SHP77 treated with DMSO at 0.1 percent for 48 hours (cell line): Measurements from ENCODE around the gene CCNK.

Source experiments
- DNase-seq: peaks from one replicate; lab custom pipeline; 2025; lab: John Stamatoyannopoulos, UW

Gene CCNK

GRCh38 chr14:99466758-99467157 lies 14.5 kb upstream of the CCNK start:
- no peak for DNase-seq

DNA sequence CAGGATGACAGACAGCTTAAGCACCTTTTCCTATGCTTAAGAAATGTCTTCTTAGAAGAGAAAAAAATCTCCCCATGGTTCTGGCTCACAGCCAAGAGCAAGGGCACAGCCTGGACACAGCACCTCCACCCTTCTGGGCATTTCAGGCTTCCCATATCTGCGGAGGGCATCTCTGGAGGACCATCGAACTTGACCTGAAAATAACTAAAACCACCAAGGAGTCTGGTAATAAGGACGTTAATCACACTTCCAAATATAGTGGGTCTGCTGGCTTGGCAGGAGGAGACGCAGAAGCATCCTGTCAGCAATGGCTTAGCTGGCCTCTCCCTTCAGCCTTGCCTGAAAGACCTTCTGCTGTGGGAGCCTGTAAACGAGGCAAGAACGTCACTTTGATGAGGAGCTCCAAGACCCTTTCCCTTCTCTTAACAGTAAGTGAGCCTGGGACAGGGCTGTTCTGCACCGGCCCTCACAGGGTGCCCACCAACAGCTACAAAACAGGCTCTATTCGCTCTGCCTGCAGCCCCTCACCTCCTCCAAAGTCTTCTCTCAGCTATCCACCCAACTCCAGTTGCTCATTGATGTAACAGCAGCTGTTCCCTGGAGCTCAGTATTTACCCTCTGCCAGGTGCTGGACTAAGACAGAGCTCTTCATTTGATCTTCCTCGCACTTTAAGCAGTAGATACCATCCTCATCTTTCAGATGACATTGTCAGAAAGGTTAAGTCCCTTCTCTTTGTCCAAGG lies 13.7 kb upstream of the CCNK start:
- peak; percentile 32 for DNase-seq

DNA sequence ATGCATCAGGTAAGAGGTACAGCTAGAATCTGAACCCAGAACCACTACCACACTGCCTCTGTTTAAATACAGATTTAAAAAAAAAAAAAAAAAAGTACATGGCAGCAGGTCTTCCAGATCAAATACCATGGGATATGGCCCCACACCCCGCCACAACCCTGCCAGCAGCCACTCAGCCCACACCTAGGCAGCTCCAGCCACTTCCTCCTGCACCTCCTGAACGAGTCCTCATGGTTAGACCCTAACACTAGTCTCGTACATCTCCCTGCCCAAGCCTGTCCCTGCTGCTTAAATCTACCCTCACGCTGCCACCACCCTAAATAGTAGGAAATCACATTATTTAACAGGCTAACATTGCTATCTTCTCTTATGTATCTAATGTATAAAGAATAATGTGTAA lies 13.1 kb upstream of the CCNK start:
- DNase-seq: peak; percentile 32

GRCh38 chr14:99468836-99469592 lies 12.2 kb upstream of the CCNK start:
- no peak for DNase-seq

GRCh38 chr14:99471731-99472130 lies 9.5 kb upstream of the CCNK start:
- no peak for DNase-seq

GRCh38 chr14:99472937-99473336 lies 8.3 kb upstream of the CCNK start:
- DNase-seq: no peak

GRCh38 chr14:99473458-99473857 lies 7.8 kb upstream of the CCNK start:
- no peak for DNase-seq

GRCh38 chr14:99475179-99475578 lies 6.0 kb upstream of the CCNK start:
- no peak for DNase-seq

- no peak for DNase-seq
Measured at GRCh38 chr14:99475660-99476059, 5.5 kb upstream of the CCNK start.

DNA sequence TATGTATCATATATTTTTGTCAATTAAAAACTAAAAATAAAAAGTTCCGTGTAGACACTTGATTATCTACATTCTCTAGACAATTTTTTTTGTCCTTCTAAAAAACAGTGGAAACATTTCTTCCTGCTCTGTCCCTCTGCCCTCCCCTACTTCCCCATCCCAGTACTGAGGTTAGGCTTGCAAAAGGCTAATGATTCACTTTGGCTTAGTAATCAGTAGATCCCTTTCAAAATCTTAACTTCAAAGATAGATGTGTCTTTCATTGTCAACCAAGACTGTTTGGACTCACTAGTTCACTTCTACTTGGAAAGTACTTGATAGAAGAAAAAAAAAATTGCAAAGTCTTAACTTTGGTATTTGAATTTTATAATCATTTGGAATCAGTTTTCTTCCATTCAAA lies 4.3 kb upstream of the CCNK start:
- DNase-seq: no peak

- DNase-seq: no peak
Measured at GRCh38 chr14:99478128-99478527, 3.1 kb upstream of the CCNK start.

GRCh38 chr14:99479160-99479905 lies 1.9 kb upstream of the CCNK start:
- no peak for DNase-seq

- DNase-seq: no peak
Measured at GRCh38 chr14:99479906-99480869, 1.0 kb upstream of the CCNK start, which contains the start of gene SETD3. Gene SETD3 (minus strand): TSS chr14:99480859. CDS start chr14:99465805, 15,054 bp downstream.

- DNase-seq: no peak
Measured at GRCh38 chr14:99481745-99482099, 513 bp downstream of the CCNK start.

- no peak for DNase-seq
Measured at GRCh38 chr14:99484106-99484505, 2.9 kb downstream of the CCNK start.

DNA sequence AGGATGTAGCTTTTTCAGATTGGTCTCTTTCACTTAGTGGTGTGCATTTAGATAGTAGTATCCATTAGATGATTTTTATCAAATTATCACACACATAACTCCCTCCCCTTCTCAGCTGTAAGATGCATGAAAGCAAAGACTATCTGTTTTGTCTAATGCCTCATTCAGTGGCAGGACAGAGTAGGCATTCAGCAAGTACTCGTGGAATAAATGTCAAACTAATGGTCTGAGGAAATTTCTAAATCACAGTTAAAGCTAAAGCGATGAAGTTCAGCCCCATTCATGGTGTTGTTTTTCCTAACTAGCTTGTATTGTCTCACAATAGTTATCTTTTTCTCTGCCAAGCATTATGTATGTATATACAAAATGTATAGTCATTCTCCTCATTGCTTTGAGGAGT lies 16.1 kb downstream of the CCNK start:
- no peak for DNase-seq

DNA sequence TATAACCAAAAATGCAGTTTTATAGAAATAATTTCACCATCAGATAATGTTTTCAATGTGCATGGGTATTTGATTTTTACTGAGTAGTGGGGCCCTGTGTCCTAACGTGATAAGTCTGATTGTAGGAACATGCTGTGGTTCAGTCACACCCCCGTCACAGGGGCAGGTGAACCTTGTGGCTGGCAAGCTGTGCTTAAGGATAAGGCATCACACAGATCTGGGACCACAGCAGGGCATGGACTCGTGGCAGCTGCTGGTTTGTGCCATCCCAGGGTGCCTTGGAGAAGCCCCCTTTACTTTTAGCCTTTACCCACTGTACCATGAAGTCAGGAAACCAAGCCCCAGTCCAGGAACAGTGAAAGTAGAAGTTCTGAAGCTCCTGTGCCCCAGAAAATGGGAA lies 16.7 kb downstream of the CCNK start:
- no peak for DNase-seq

DNA sequence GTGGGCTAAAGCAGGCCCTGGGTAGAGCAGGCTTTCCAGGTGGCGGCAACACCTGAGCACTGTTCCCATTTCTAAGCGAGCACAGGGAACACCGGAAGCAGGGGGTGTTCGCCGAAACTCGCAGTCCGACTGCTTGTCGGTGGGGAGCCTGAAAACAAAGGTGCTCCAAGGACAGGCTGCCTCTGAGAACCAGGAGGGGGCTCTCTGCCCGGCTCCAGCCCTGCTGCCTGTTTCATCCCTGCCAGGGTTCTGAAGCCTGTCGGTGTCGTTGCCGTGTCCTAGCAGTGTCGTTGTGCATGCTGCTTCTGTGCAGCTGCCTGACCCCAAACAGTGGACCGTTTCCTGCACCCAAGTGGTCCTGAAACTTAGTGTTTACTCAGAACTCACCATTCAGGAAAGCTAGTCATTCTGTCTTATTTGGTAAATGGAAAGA lies 21.8 kb downstream of the CCNK start:
- no peak for DNase-seq

GRCh38 chr14:99503848-99504453 lies 22.7 kb downstream of the CCNK start:
- DNase-seq: no peak

- no peak for DNase-seq
Measured at GRCh38 chr14:99505089-99505488, 23.9 kb downstream of the CCNK start.

DNA sequence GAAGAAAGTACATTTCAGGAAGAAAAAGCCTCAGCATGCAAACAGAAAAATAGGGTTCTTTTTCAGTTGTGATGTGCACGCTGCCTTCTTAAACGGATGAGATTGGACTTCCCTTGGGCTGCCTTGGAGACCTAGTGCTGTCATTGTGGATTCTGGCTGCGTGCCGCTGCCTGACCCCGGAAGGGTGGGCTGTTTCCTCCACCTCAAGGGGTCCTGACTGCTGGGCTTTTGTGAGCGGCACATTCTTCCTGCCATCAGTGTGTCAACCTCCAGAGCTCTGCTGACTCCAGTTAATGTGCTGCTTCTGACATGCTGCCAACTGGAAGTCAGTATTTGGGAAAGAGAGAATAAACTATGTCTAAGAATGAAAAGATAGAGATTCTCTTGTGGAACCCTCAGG lies 25.1 kb downstream of the CCNK start:
- no peak for DNase-seq
